K562 (cell line): ENCODE measurements around the gene AFF3. TPM values are rescaled to one million over a fixed set of nuclear protein-coding genes. Genes with fewer than 3 reads are reported as not detected.

Experiments used
- ATAC-seq: fragments of 200-7000 bp; cut with Tn5 transposase; 3 replicates; pipeline ENCODE4 v1.9.1; 2020; ENCODE audit warnings: moderate library complexity
- BruUV-seq: library from RNA; stranded (reverse); fragments of 400-500 nt; replicated peaks from 2 replicates; lab custom pipeline; 2021; lab: Mats Ljungman, UMichigan
- CTCF ChIA-PET: fragments of 300-600 bp; formaldehyde crosslinking; extraction: SDS; loops from one replicate; lab custom pipeline; 2021; ENCODE audit warnings: low intra/inter-chr PET ratio; lab: Yijun Ruan, JAX
- POLR2A ChIA-PET: fragments of 300-600, 350-650 bp; sonication (Branson Sonifier 250); formaldehyde crosslinking; extraction: SDS; loops from one replicate; lab custom pipeline; 2021; ENCODE audit warnings: antibody characterized with exemption, inconsistent platforms; lab: Yijun Ruan, JAX
- DNase-seq, 4 experiments: peaks; one replicate each; pipeline versions ENCODE4 v3.0.0 to v3.0.0-alpha.2; 2011 to 2018; ENCODE audit warnings: low spot score in 3 of 4, mixed read lengths in 3 of 4; ENCODE audit errors: extremely low read depth in 1 of 4
- FAIRE-seq: peaks from 2 replicates; lab custom pipeline; 2011; peaks lifted over from hg19 to GRCh38; lab: Jason Lieb, UNC
- H2AFZ ChIP-seq: 2 replicates; pipeline ENCODE4 v1.6.0; 2011; ENCODE audit warnings: low read depth, low read length, control low read depth, inconsistent platforms
- H3K27ac ChIP-seq: fragments of 200-600 bp; 3 replicates; pipeline ENCODE4 v1.8.0; 2011; ENCODE audit warnings: low read depth, mild to moderate bottlenecking, control low read depth, inconsistent platforms, low read length, moderate library complexity, mixed read lengths; ENCODE audit errors: extremely low read depth
- H3K27me3 ChIP-seq, 2 experiments: fragments of 300-600 bp in 1 of 2; 2 replicates in 1 of 2; 3 replicates in 1 of 2; pipeline versions ENCODE4 v1.6.0 to v1.8.0; 2011; ENCODE audit warnings: inconsistent platforms in 2 of 2, low read length in 2 of 2, mild to moderate bottlenecking in 1 of 2, mixed read lengths in 1 of 2, moderate library complexity in 1 of 2; ENCODE audit not compliant: control insufficient read depth in 2 of 2, insufficient read depth in 2 of 2
- H3K36me3 ChIP-seq: fragments of 300-600 bp; 3 replicates; pipeline ENCODE4 v1.8.0; 2011; ENCODE audit warnings: mild to moderate bottlenecking, low read length, inconsistent platforms; ENCODE audit not compliant: control insufficient read depth, insufficient read depth
- H3K4me1 ChIP-seq, 2 experiments: fragments of 200-600 bp in 1 of 2; replicated peaks in 1 of 2; 2 replicates in 1 of 2; 3 replicates in 1 of 2; pipeline versions ENCODE4 v1.5.1 to v1.8.0; 2011; ENCODE audit warnings: inconsistent platforms in 2 of 2, low read length in 2 of 2, mild to moderate bottlenecking in 1 of 2, mixed read lengths in 1 of 2, moderate library complexity in 1 of 2; ENCODE audit not compliant: control insufficient read depth in 2 of 2, insufficient read depth in 2 of 2
- H3K4me2 ChIP-seq: 2 replicates; pipeline ENCODE4 v1.6.1; 2011; ENCODE audit warnings: low read length, control low read depth, inconsistent platforms, mixed read lengths; ENCODE audit not compliant: insufficient read depth
- H3K4me3 ChIP-seq: fragments of 200-600 bp; sonication (generic), shearing (Covaris generic); 2 replicates; pipeline ENCODE4 v1.5.1; 2016; ENCODE audit warnings: control low read depth, inconsistent platforms
- H3K79me2 ChIP-seq: fragments of 200-600 bp; 3 replicates; pipeline ENCODE4 v1.8.0; 2011; ENCODE audit warnings: low read length, inconsistent platforms; ENCODE audit not compliant: control insufficient read depth, insufficient read depth
- H3K9ac ChIP-seq, 2 experiments: 2 replicates each; pipeline versions ENCODE4 v1.6.0 to v1.6.1; 2011; ENCODE audit warnings: low read depth in 2 of 2, low read length in 2 of 2, control low read depth in 1 of 2, inconsistent platforms in 1 of 2, mild to moderate bottlenecking in 1 of 2, mixed read lengths in 1 of 2; ENCODE audit not compliant: insufficient read depth in 1 of 2
- H3K9me1 ChIP-seq: one replicate; pipeline ENCODE4 v1.6.0; 2011; ENCODE audit warnings: inconsistent platforms, mild to moderate bottlenecking, low read length, moderate library complexity; ENCODE audit not compliant: control insufficient read depth, insufficient read depth
- H3K9me3 ChIP-seq: replicated peaks from 2 replicates; pipeline ENCODE4 v1.5.1; 2011; ENCODE audit warnings: low read depth, low read length, inconsistent platforms; ENCODE audit not compliant: control insufficient read depth, insufficient read depth
- H4K20me1 ChIP-seq: replicated peaks from 2 replicates; pipeline ENCODE4 v1.6.1; 2011; ENCODE audit warnings: low read length, inconsistent platforms, mixed read lengths; ENCODE audit not compliant: control insufficient read depth, insufficient read depth
- CREM ChIP-seq: IDR thresholded peaks from 2 replicates; pipeline ENCODE4 v1.6.1; 2014; ENCODE audit warnings: antibody characterized with exemption, low read depth
- FOXP1 ChIP-seq: sonication (generic); formaldehyde crosslinking; IDR thresholded peaks from 2 replicates; pipeline ENCODE4 v1.8.0; 2022; ENCODE audit warnings: mild to moderate bottlenecking, missing genetic modification reagents
- FUS ChIP-seq: fragments of 200-400 bp; formaldehyde crosslinking; optimal IDR thresholded peaks from 2 replicates; pipeline ENCODE3; 2017; ENCODE audit warnings: low read depth, low read length
- ILK ChIP-seq: fragments of 450-650 bp; IDR thresholded peaks from 2 replicates; pipeline ENCODE4 v1.6.1; 2016; ENCODE audit warnings: missing genetic modification characterization, low read depth, mild to moderate bottlenecking, missing compliant biosample characterization, moderate library complexity, borderline replicate concordance
- NFXL1 ChIP-seq: fragments of 450-650 bp; formaldehyde crosslinking; IDR thresholded peaks from 2 replicates; pipeline ENCODE4 v1.4.0; 2021; ENCODE audit warnings: mild to moderate bottlenecking
- TCF7 ChIP-seq: sonication (generic); IDR thresholded peaks from 2 replicates; pipeline ENCODE4 v1.6.1; 2016; ENCODE audit warnings: antibody characterized with exemption, borderline replicate concordance
- ZNF668 ChIP-seq: fragments of 250-450 bp; sonication (Bioruptor Pico); IDR thresholded peaks from 2 replicates; pipeline ENCODE4 v1.8.0; 2022; ENCODE audit warnings: mild to moderate bottlenecking, inconsistent platforms
- WGBS: fragments of 100-300 bp; shearing (Covaris generic); methylation state at CpG from one replicate; pipeline ENCODE4 v1.1.6; 2016; ENCODE audit warnings: low coverage, mixed read lengths; ENCODE audit not compliant: insufficient coverage; ENCODE audit errors: missing lambda C conversion rate; 5-methylcytosine and 5-hydroxymethylcytosine counted together
- in situ Hi-C: fragments of 300-500 bp; cut with MboI; formaldehyde crosslinking; loops from 4 replicates; pipeline ENCODE4 v1.15.0; 2018; ENCODE audit warnings: inconsistent platforms, mixed read lengths
- intact Hi-C: fragments of 100-400 bp; cut with micrococcal nuclease; formaldehyde crosslinking; loops from 2 replicates; pipeline ENCODE4 v1.14.2; 2022
- polyA plus RNA-seq, 8 experiments: library from polyadenylated mRNA; depleted of rRNA in 4 of 8; stranded (reverse) in 5 of 8; unstranded in 3 of 8; fragments of >200 nt; fragmentation: Nextera tagmentation in 2 of 8; fragmentation: Illumina TruSeq in 1 of 8; extraction: Ambion mirVana in 2 of 8; extraction: Trizol in 1 of 8; gene quantifications; 2 replicates each; pipeline versions ENCODE4 v1.2.1 to v1.2.3, GENCODE V29; 2011 to 2014; ENCODE audit warnings: inconsistent platforms in 1 of 8, missing spikeins in 1 of 8
- total RNA-seq, 7 experiments: library from RNA; depleted of rRNA in 6 of 7; stranded (reverse); fragments of >200 nt in 6 of 7; fragmentation: Illumina TruSeq in 2 of 7; extraction: Trizol in 2 of 7; gene quantifications; 2 replicates each; pipeline versions ENCODE4 v1.2.1 to v1.2.3, GENCODE V29; 2011 to 2021; ENCODE audit warnings: low replicate concordance in 1 of 7
- TF ChIP-seq, protein P1 (sequence below): fragments of 250-450 bp; sonication (Bioruptor Pico); IDR thresholded peaks from 2 replicates; pipeline ENCODE4 v1.4.0; 2020; ENCODE audit warnings: mild to moderate bottlenecking, moderate library complexity
- TF ChIP-seq, protein P2 (sequence below): fragments of 450-650 bp; conservative IDR thresholded peaks from 2 replicates; pipeline ENCODE4 v1.6.1; 2016; ENCODE audit warnings: missing genetic modification characterization, low read depth, mild to moderate bottlenecking, missing compliant biosample characterization, moderate library complexity
- TF ChIP-seq, protein P3 (sequence below): fragments of 250-450 bp; sonication (Bioruptor Pico); IDR thresholded peaks from 2 replicates; pipeline ENCODE4 v1.4.0; 2020; ENCODE audit warnings: mild to moderate bottlenecking, moderate library complexity, borderline replicate concordance
- TF ChIP-seq, protein P4 (sequence below): fragments of 450-650 bp; IDR thresholded peaks from 2 replicates; pipeline ENCODE4 v1.7.1; 2018; ENCODE audit warnings: mild to moderate bottlenecking, low read depth; ENCODE audit not compliant: partially characterized antibody
- TF ChIP-seq, protein P5 (sequence below): fragments of 450-650 bp; formaldehyde crosslinking; conservative IDR thresholded peaks from 2 replicates; pipeline ENCODE4 v1.4.0; 2022; ENCODE audit warnings: mild to moderate bottlenecking, missing genetic modification characterization

Gene AFF3
- total and polyA plus RNA-seq, 9 of the 15 experiments (the other 6 are each of a cell fraction or from before 2014, with no cell fraction given) = 0.02 to 0.11 TPM; not detected in 7

DNA sequence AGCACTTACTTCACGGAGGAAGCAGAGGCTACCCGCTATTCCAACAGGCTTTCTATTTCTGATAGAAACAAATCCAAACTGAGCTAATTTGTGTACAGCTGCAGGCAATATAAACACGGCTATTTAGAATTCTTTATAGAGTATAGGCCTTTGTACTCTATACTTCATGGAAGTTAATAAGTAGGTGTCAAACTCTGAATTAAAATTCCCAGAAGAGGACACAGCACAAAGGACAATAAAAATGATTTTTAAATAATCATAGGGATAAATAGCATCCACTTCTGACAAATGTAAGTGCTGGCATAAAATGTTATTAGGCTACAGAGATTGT is 261.5 kb downstream of the AFF3 start:
- Histone ChIP-seq H3K9me1 (no peaks in the 10 kb centered on the region), H3K4me1 (no peaks in the 10 kb centered on the region), H3K79me2 (no peaks in the 10 kb centered on the region), H3K9ac (no peak overlapping the region), H3K27me3 (peaks cover 4 to 13% of the 10 kb centered on the region in 2 experiments; a peak in 3 of 5 replicates), H3K36me3 (no peaks in the 10 kb centered on the region), H2AFZ (no peak overlapping the region), H3K4me2 (no peak overlapping the region), H3K4me3 (no peak overlapping the region), H3K9me3 (no peaks in the 10 kb centered on the region), H3K27ac (no peak overlapping the region), H4K20me1 (no peaks in the 10 kb centered on the region; the same call in 1 of the 2 replicates)
- in situ Hi-C loops (no loop called here), intact Hi-C loops (no loop called here)
- ChIA-PET CTCF (no interaction called here), POLR2A (no interaction called here)
- 0% methylated on average over 3 of the region's 3 CpGs for WGBS
- DNase-seq = no peak
- no TSS peak for BruUV-seq
- no peak for FAIRE-seq
- no peak for ATAC-seq
- TF ChIP-seq ZNF668 (CRISPR knock-in tag) (no peak), NFXL1 (CRISPR knock-in tag) (no peak), FOXP1 (CRISPR knock-in tag) (no peak), FUS (no peak), TCF7 (no peak), ILK (tag) (no peak), CREM (no peak)
- TF ChIP-seq, protein P1, sequence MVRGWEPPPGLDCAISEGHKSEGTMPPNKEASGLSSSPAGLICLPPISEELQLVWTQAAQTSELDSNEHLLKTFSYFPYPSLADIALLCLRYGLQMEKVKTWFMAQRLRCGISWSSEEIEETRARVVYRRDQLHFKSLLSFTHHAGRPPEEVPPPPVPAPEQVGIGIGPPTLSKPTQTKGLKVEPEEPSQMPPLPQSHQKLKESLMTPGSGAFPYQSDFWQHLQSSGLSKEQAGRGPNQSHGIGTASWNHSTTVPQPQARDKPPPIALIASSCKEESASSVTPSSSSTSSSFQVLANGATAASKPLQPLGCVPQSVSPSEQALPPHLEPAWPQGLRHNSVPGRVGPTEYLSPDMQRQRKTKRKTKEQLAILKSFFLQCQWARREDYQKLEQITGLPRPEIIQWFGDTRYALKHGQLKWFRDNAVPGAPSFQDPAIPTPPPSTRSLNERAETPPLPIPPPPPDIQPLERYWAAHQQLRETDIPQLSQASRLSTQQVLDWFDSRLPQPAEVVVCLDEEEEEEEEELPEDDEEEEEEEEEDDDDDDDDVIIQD (CRISPR knock-in tag) = no peak
- TF ChIP-seq, protein P2, sequence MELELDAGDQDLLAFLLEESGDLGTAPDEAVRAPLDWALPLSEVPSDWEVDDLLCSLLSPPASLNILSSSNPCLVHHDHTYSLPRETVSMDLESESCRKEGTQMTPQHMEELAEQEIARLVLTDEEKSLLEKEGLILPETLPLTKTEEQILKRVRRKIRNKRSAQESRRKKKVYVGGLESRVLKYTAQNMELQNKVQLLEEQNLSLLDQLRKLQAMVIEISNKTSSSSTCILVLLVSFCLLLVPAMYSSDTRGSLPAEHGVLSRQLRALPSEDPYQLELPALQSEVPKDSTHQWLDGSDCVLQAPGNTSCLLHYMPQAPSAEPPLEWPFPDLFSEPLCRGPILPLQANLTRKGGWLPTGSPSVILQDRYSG (tag) = no peak
- TF ChIP-seq, protein P3, sequence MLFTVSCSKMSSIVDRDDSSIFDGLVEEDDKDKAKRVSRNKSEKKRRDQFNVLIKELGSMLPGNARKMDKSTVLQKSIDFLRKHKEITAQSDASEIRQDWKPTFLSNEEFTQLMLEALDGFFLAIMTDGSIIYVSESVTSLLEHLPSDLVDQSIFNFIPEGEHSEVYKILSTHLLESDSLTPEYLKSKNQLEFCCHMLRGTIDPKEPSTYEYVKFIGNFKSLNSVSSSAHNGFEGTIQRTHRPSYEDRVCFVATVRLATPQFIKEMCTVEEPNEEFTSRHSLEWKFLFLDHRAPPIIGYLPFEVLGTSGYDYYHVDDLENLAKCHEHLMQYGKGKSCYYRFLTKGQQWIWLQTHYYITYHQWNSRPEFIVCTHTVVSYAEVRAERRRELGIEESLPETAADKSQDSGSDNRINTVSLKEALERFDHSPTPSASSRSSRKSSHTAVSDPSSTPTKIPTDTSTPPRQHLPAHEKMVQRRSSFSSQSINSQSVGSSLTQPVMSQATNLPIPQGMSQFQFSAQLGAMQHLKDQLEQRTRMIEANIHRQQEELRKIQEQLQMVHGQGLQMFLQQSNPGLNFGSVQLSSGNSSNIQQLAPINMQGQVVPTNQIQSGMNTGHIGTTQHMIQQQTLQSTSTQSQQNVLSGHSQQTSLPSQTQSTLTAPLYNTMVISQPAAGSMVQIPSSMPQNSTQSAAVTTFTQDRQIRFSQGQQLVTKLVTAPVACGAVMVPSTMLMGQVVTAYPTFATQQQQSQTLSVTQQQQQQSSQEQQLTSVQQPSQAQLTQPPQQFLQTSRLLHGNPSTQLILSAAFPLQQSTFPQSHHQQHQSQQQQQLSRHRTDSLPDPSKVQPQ = no peak
- TF ChIP-seq, protein P4, sequence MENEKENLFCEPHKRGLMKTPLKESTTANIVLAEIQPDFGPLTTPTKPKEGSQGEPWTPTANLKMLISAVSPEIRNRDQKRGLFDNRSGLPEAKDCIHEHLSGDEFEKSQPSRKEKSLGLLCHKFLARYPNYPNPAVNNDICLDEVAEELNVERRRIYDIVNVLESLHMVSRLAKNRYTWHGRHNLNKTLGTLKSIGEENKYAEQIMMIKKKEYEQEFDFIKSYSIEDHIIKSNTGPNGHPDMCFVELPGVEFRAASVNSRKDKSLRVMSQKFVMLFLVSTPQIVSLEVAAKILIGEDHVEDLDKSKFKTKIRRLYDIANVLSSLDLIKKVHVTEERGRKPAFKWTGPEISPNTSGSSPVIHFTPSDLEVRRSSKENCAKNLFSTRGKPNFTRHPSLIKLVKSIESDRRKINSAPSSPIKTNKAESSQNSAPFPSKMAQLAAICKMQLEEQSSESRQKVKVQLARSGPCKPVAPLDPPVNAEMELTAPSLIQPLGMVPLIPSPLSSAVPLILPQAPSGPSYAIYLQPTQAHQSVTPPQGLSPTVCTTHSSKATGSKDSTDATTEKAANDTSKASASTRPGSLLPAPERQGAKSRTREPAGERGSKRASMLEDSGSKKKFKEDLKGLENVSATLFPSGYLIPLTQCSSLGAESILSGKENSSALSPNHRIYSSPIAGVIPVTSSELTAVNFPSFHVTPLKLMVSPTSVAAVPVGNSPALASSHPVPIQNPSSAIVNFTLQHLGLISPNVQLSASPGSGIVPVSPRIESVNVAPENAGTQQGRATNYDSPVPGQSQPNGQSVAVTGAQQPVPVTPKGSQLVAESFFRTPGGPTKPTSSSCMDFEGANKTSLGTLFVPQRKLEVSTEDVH = no peak
- TF ChIP-seq, protein P5, sequence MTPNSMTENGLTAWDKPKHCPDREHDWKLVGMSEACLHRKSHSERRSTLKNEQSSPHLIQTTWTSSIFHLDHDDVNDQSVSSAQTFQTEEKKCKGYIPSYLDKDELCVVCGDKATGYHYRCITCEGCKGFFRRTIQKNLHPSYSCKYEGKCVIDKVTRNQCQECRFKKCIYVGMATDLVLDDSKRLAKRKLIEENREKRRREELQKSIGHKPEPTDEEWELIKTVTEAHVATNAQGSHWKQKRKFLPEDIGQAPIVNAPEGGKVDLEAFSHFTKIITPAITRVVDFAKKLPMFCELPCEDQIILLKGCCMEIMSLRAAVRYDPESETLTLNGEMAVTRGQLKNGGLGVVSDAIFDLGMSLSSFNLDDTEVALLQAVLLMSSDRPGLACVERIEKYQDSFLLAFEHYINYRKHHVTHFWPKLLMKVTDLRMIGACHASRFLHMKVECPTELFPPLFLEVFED (CRISPR knock-in tag) = no peak
